Bronchial epithelial cell (primary cell): ENCODE data around the gene WNT7B. TPM values are rescaled to one million over a fixed set of nuclear protein-coding genes. Genes with fewer than 3 reads are reported as not detected.

Experiments
- DNase-seq: peaks from one replicate; pipeline ENCODE4 v3.0.0-alpha.2; 2010; ENCODE audit warnings: low read depth
- FAIRE-seq: peaks from 2 replicates; lab custom pipeline; 2011; peaks lifted over from hg19 to GRCh38; lab: Jason Lieb, UNC
- H3K27me3 ChIP-seq: 2 replicates; pipeline ENCODE4 v1.5.1; 2011; ENCODE audit warnings: low read length; ENCODE audit not compliant: control insufficient read depth, insufficient read depth
- H3K36me3 ChIP-seq: 2 replicates; pipeline ENCODE4 v1.5.1; 2011; ENCODE audit warnings: low read length; ENCODE audit not compliant: control insufficient read depth, insufficient read depth
- H3K4me3 ChIP-seq: 2 replicates; pipeline ENCODE4 v1.5.1; 2011; ENCODE audit warnings: mild to moderate bottlenecking, low read depth, low read length, control low read depth
- total RNA-seq: library from RNA; depleted of rRNA; stranded (reverse); fragments of >200 nt; gene quantifications from 2 replicates; pipeline ENCODE4 v1.2.1, GENCODE V29; 2014
- TF ChIP-seq, protein P1 (sequence below): IDR thresholded peaks from 2 replicates; pipeline ENCODE4 v1.5.1; 2011; ENCODE audit warnings: mild to moderate bottlenecking, moderate library complexity, low read length, control low read depth, inconsistent platforms; ENCODE audit not compliant: insufficient read depth, severe bottlenecking

WNT7B gene
- total RNA-seq, 1 donor from 2014 or later = 18.2 TPM

DNA sequence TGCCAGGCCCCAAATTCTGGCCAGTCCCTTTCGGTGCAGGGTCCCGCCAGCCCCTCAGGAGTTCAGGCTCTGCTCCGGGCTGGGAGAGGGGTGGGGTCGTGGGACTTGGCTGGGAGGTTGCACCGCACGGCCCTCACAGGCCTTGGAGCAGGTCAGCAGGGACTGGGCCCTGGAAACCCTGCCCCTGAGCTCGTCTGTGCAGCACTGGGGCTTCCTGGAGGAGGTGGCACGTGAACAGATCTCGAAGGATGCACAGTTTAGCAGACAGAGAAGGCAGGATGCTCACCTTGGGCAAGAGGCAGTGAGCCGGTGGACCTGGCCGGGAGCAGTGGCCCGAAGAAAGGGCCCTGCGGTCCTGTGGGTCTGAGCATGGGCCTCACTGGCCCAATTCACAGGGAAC, 70.0 kb downstream of the WNT7B start:
- DNase-seq (no peak), FAIRE-seq (no peak)
- Histone ChIP-seq H3K4me3 (no peak overlapping the region), H3K27me3 (peaks cover 8% of the 10 kb centered on the region), H3K36me3 (no peaks in the 10 kb centered on the region)
- TF ChIP-seq, protein P1, sequence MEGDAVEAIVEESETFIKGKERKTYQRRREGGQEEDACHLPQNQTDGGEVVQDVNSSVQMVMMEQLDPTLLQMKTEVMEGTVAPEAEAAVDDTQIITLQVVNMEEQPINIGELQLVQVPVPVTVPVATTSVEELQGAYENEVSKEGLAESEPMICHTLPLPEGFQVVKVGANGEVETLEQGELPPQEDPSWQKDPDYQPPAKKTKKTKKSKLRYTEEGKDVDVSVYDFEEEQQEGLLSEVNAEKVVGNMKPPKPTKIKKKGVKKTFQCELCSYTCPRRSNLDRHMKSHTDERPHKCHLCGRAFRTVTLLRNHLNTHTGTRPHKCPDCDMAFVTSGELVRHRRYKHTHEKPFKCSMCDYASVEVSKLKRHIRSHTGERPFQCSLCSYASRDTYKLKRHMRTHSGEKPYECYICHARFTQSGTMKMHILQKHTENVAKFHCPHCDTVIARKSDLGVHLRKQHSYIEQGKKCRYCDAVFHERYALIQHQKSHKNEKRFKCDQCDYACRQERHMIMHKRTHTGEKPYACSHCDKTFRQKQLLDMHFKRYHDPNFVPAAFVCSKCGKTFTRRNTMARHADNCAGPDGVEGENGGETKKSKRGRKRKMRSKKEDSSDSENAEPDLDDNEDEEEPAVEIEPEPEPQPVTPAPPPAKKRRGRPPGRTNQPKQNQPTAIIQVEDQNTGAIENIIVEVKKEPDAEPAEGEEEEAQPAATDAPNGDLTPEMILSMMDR = no peak

DNA sequence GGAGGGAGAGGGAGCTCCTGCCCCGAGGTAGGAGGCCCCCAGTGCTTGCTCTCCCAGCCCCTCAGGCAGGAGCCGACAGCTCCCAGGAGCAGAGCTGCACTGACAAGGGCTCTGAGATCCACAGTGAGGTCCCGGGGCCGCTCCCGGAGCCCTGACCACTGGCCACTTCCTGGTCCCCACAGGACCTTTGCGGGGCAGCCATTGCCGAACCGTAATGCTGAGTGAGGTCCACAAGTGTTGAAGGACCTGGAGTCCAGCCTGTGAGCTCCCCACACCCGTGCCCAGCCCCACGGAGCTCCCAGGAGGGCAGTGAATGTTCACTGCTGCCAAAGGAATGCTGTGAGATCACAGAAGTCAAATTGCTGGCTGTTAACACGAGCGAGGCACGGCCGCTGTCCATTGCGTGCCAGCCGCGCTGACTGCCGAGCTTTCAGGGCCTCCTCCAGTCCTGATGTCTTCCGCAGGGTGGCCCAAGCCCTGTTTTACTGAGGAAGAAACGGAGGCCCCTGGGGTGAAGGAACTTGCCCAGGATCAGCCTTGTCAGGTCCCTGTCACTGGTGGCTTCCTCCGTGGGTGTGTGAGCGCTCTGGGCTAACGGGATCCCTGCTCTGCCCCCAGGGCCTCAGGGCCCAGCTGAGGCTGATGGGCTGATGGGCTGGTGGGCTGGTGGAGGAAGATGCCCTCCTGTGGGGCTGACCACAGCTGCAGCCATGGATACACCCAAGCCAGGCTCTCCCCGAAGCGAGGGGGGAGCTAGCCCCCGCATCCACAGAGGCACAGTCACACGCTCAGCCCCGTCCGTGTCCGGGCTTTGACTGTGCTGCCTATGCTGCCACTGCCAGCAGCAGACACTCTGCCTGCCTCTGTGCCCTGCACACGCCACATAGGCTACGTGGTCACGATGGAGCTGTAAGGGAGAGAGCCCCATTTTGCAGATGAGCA, 70.8 kb downstream of the WNT7B start:
- TF ChIP-seq, protein P1 = no peak
- DNase-seq (no peak), FAIRE-seq (no peak)
- peaks cover 8% of the 10 kb centered on the region for H3K27me3 ChIP-seq
- H3K36me3 ChIP-seq = no peaks in the 10 kb centered on the region
- no peak overlapping the region for H3K4me3 ChIP-seq

DNA sequence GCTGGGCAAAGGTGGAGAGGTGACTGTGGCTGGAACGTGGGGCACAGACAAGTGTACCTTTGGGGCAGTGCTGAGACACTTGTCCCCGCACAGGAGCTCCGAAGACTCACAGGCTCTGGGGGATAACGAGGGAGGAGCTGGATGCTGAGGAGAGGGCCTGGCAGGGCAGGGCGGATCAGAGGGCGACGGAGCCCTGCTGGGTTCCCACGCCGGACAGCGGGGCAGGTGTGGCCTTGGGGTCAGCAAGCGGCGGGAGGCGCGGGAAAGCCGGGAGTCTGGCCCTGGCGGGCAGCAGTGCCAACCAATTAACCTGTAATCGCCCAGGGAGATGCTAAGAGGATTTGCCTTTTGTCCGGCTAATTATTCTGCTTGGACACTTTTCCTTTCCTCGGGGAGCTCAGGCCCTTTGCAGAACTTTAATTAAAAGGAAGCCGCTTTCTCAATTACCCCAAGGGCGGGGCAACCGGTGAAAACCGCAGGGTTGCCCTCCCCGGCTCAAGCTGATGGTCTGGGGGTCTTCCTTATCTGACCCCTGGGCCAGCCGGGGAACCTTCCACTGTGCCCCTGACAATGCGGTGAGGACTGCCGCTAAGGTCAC, 71.5 kb downstream of the WNT7B start:
- TF ChIP-seq, protein P1 = no peak
- FAIRE-seq = no peak
- peaks cover 6% of the 10 kb centered on the region for H3K27me3 ChIP-seq
- no peak for DNase-seq
- H3K4me3 ChIP-seq = no peak overlapping the region
- H3K36me3 ChIP-seq = no peaks in the 10 kb centered on the region

DNA sequence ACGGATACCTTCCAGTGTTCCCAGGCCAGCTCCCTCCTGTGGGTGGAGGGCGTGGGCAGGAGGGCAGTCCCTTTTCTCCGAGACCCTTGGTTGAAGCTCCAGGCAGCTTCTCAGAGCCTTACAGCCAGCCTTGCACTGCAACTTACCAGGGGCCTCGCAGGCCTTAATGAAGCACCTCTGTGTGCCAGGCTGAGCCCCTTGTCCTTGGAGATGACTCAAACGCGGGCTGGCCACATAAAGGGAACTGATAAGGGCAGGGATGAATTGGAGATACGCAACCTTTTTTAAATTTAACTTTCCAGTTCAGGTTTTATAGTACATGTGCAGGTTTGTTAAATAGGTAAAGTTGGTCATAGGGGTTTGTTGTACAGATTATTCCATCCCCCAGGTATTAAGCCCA, 72.7 kb downstream of the WNT7B start:
- no peak overlapping the region for H3K4me3 ChIP-seq
- FAIRE-seq (no peak), DNase-seq (no peak)
- H3K36me3 ChIP-seq = no peaks in the 10 kb centered on the region
- TF ChIP-seq, protein P1 = no peak
- H3K27me3 ChIP-seq = peaks cover 6% of the 10 kb centered on the region

DNA sequence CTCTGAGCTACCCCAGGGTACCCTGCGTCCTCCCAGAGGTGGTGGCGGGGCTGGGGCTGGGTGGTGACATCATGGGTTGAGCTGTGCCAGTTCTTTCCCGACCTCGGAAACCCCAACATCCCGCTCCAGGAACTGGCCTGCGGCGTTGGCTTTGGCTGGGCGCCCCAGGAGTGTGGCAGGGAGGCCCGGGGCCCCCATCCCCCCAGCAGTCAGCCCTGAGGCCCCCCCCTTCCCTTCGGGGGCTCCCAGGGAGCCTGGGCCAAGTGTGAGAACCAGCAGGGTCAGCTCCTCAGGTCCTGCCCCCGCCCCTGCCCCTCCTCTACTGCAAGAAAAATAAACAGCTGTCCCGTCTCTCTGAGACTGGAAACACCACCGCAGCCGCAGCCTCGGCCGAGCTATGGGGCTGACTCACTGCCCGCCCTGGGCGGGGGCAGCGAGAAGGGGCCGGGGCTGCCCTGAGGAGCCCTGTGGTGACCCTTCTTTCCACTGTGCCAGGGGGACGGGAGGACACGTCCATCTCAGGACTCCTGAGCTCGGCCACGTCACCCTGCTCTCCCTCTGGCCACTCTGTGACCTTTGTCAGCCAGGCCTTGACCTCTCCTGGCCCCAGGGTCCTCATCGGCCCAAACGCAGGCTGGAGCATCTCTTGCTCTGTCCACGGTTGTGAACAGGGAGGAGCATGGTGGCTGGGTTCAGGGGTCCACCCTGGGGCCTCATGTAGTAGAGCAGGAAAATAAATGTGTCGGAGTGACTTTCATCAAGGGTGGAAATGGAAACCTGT, 73.4 kb downstream of the WNT7B start:
- H3K27me3 ChIP-seq = peaks cover 4% of the 10 kb centered on the region
- no peak overlapping the region for H3K4me3 ChIP-seq
- TF ChIP-seq, protein P1 = no peak
- DNase-seq (peak; percentile 48), FAIRE-seq (no peak)
- H3K36me3 ChIP-seq = no peaks in the 10 kb centered on the region
